Testis (tissue), 2 donors: Measurements from ENCODE around the gene MAPK8IP1.

Experiments used
- CTCF ChIP-seq, 3 experiments: fragments of 450-650 bp in 2 of 3; fragments of 200-600 bp in 1 of 3; sonication (generic) in 1 of 3; IDR thresholded peaks; one replicate each; pipeline ENCODE4 v1.5.1; 2016 to 2019; ENCODE audit warnings: antibody characterized with exemption in 3 of 3, mild to moderate bottlenecking in 2 of 3, moderate library complexity in 1 of 3
- POLR2A ChIP-seq: fragments of 450-650 bp; IDR thresholded peaks from one replicate; pipeline ENCODE4 v1.6.1; 2017; ENCODE audit warnings: antibody characterized with exemption, mild to moderate bottlenecking, moderate library complexity

GRCh38 chr11:45909594-45910475 is 24.4 kb downstream of the MAPK8IP1 start:
- TF ChIP-seq CTCF (IDR thresholded peaks at IDR 0.05) (no peak), POLR2A (no peak)
